Measurements from ENCODE around the gene VSIG10L2. TPM values are rescaled to one million over a fixed set of nuclear protein-coding genes. Genes with fewer than 3 reads are reported as not detected.

Gene VSIG10L2
- total RNA-seq, 1 donor from 2014 or later = not detected

- no peak for DNase-seq (ENCODE audit: low read depth in 2 of 2)
Observed at GRCh38 chr11:126002181-126002580, 56.3 kb downstream of the VSIG10L2 start.

Other genes with a start within 250 kb of the VSIG10L2 start
- not detected in 2 replicates for gene PATE1, start 199.8 kb upstream of the VSIG10L2 start, total RNA-seq
- gene PATE2, start 167.2 kb upstream of the VSIG10L2 start, total RNA-seq = under 0.01 TPM in 1 of 2 replicates, not detected in the other
- not detected in 2 replicates for gene PATE3, start 157.9 kb upstream of the VSIG10L2 start, total RNA-seq
- gene PATE4, start 112.7 kb upstream of the VSIG10L2 start, total RNA-seq = not detected in 2 replicates
- gene HYLS1, start 58.4 kb upstream of the VSIG10L2 start, total RNA-seq = 5.0 and 6.9 TPM in 2 replicates
- gene PUS3, start 42.8 kb upstream of the VSIG10L2 start, total RNA-seq = 7.2 and 8.3 TPM in 2 replicates
- under 0.01 TPM in 1 of 2 replicates, not detected in the other for gene DDX25, start 41.5 kb upstream of the VSIG10L2 start, total RNA-seq
- gene CDON, start 116.8 kb downstream of the VSIG10L2 start, total RNA-seq = 0.65 and 4.4 TPM in 2 replicates

Data from lung microvascular endothelial cell (primary cell).